ENCODE data around the gene GOSR1.
"Not testable (repeated sequence)": the region's sequence is repeated elsewhere in the genome, so short reads cannot be mapped to it uniquely, and the experiment has no call there.

GOSR1 gene

DNA sequence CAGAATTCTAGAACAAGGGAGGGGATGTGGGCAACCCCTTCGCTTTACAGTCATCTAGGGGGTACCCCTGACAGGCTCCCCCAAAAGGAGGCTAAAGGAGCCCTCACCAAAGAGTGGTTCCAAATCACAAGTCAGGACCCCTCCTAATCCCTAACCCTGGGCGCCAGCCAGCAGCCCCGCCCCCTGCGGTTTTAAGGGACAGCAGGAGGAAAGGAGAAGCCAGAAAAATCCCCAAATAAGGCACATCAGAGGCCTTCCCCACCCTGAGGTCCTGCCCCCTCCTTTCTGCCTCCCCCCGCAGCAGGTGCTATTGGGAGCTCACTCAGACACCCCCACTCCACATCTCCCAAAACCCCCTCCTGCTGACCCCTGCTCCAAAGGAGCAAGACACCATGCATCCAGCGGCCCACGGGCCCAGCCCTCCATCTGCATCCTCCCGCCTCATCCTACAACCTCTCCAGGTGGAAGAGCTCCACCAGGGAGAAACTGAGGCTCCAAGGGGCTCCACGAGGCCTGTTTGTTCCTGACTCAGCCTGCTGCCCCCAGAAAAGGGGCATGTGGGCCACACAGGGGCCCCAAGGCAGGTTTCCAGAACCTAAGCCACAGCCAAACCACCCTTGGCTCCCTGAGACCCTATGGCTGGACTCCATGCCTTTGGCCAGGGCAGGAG lies 93.5 kb downstream of the GOSR1 start:
- H3K4me3 ChIP-seq (replicated peaks in 1 of 2; ENCODE audit: low read depth in 2 of 2, low read length in 2 of 2), result no peak overlapping the region
- TF ChIP-seq, protein P1, sequence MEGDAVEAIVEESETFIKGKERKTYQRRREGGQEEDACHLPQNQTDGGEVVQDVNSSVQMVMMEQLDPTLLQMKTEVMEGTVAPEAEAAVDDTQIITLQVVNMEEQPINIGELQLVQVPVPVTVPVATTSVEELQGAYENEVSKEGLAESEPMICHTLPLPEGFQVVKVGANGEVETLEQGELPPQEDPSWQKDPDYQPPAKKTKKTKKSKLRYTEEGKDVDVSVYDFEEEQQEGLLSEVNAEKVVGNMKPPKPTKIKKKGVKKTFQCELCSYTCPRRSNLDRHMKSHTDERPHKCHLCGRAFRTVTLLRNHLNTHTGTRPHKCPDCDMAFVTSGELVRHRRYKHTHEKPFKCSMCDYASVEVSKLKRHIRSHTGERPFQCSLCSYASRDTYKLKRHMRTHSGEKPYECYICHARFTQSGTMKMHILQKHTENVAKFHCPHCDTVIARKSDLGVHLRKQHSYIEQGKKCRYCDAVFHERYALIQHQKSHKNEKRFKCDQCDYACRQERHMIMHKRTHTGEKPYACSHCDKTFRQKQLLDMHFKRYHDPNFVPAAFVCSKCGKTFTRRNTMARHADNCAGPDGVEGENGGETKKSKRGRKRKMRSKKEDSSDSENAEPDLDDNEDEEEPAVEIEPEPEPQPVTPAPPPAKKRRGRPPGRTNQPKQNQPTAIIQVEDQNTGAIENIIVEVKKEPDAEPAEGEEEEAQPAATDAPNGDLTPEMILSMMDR (IDR thresholded peaks at IDR 0.05; ENCODE audit: low read depth, low read length), result no peak
- DNase-seq (ENCODE audit: low read depth in 2 of 2), result no peak

DNA sequence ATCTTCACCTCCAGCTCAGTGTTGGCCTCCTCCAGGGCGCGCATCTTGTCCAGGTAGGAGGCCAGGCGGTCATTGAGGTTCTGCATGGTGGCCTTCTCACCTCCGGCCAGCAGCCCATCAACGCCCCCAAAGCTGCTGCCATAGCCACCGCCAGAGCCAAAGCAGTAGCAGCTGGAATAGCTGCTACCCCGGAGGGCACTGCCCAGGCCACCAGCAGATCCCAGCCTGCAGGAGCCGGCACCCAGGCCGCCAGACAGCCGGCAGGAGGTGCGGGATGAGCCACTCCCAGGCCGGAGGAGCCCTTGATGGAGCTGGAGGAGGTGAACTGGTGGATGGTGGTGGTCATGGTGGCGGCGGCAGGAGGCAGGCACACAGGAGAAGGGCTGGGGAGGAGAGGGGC lies 94.2 kb downstream of the GOSR1 start:
- not testable (repeated sequence) for DNase-seq (ENCODE audit: low read depth in 2 of 2); H3K4me3 ChIP-seq (replicated peaks in 1 of 2; ENCODE audit: low read depth in 2 of 2, low read length in 2 of 2)

DNA sequence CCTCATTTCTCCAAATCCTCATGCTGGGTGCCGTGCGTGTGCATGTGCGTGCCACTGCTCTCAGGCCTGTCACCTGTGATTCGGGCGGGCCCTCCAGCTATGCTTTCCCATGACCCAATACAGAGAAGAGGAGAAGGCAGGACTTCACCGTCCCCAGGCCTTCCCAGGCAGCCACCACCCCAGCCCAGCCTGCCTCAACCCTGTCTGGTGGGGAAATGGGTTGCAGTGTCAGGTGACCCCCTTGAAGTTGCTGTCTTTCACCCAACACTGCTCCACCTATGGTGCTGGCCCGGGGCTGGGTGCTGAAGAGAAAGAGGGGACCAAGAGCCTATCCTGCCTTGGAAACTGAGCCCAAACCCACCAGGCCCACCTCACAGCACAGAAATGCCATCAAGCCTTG lies 94.7 kb downstream of the GOSR1 start:
- H3K4me3 ChIP-seq (replicated peaks in 1 of 2; ENCODE audit: low read depth in 2 of 2, low read length in 2 of 2), result no peak overlapping the region
- TF ChIP-seq, protein P1 (IDR thresholded peaks at IDR 0.05; ENCODE audit: low read depth, low read length), result no peak
- DNase-seq (ENCODE audit: low read depth in 2 of 2), result no peak

DNA sequence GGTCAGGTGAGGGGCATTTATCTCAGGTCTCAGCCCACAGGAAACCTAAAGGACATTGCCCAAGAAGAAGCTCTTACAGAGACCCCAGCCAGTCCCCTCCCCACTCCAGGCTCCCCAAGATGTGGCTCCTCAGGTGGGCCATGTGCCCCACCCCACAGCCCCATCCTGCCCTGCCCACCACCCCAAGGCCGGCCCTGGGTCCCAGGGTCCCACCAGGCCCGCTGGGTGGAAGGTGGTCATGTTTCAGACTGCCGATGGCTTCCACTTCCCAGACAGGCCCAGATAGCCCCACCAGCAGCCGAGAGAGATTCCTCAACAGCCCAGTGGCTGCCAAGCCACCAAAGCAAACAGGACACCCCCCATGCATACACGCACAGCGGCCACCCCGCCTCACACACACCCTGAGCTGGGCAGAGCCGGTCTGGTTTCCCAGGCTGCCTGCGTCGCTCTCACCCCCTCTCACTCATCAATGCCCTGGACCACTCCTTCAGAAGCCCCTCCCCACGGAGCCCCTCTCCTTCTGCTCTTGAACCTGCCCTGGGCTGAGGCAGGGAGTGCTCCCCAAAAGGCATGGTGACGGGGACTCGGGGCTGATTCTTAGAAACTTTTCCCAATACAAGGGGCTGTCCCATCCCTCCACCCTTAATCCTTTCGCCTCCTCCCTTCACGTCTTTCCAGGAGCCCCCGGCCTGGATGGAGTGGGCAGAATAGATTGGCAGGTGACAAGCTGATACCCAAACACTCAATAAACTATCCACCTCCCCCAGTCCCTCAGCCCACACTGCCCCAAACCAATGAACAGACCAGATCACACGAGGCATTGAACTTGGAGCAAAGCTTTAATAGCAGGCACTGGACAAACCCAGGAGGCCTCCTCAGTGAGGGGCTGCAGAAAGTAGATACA lies 95.7 kb downstream of the GOSR1 start:
- not testable (repeated sequence) for H3K4me3 ChIP-seq (replicated peaks in 1 of 2; ENCODE audit: low read depth in 2 of 2, low read length in 2 of 2); DNase-seq (ENCODE audit: low read depth in 2 of 2)

DNA sequence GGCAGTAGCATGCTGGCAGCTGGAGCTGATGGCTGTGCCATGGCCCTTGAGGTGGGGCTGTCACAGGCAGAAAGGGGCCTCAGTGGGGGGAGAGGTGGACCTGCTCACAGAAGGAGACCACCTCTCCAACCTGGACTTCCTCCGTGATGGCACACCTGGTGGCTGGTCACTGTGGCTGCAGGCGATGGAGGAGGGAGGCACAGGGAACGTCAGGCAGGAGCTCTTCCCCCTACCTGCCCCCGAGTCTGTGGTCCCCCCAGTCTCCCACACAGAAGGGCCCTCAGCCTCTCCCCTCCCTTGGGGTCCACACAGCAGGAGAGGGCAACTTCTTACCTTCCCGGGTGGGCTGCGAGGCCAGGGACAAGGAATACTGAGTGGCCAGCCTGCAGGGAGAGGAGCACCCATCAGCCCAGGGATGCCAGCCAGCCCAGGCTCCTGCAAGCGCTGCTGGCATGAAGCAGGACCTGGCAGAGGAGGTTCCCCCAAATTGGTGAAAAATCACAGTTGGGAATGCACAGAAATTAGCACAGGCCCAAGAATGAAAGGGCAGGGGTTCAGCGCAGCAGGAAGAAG lies 96.5 kb downstream of the GOSR1 start:
- DNase-seq (ENCODE audit: low read depth in 2 of 2), result no peak
- TF ChIP-seq, protein P1 (IDR thresholded peaks at IDR 0.05; ENCODE audit: low read depth, low read length), result no peak
- no peak overlapping the region for H3K4me3 ChIP-seq (replicated peaks in 1 of 2; ENCODE audit: low read depth in 2 of 2, low read length in 2 of 2)

DNA sequence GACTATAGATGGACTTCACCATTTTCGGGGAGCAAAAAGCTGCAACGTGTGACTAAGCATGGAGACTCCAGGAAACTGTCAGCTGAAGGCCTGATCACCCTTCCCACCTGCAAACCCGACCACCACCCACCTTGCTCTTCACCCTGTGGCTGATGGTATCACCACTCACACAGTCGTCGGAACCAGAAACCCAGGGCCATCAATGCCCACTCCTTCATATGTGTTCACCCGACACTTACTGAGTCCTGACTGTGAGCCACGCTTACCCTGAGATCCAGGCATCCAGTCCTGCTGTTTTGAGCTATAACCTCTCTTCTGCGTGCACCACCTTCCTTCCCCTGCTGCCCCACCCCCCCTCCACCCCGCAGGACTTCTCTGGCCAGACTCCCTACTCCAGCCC lies 97.1 kb downstream of the GOSR1 start:
- not testable (repeated sequence) for H3K4me3 ChIP-seq (replicated peaks in 1 of 2; ENCODE audit: low read depth in 2 of 2, low read length in 2 of 2); DNase-seq (ENCODE audit: low read depth in 2 of 2)

DNA sequence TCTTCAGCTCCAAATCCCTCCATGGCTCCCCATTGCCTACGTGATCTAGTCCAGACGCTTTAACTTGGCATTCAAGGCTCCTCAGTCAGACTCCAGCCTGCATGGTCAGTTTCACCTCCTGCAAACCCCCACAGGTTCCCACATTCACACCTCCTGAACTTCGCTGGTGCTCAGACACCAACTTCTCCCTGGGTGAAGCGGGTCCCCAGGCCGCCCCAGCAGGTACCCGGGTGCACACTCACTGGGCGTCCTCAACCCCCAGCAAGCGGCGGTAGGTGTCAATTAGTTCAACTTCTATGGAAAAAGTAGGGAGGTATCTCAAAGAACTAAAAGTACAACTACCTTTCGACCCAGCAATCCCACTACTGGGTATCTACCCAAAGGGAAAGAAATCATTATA lies 97.6 kb downstream of the GOSR1 start:
- not testable (repeated sequence) for DNase-seq (ENCODE audit: low read depth in 2 of 2); H3K4me3 ChIP-seq (replicated peaks in 1 of 2; ENCODE audit: low read depth in 2 of 2, low read length in 2 of 2)

DNA sequence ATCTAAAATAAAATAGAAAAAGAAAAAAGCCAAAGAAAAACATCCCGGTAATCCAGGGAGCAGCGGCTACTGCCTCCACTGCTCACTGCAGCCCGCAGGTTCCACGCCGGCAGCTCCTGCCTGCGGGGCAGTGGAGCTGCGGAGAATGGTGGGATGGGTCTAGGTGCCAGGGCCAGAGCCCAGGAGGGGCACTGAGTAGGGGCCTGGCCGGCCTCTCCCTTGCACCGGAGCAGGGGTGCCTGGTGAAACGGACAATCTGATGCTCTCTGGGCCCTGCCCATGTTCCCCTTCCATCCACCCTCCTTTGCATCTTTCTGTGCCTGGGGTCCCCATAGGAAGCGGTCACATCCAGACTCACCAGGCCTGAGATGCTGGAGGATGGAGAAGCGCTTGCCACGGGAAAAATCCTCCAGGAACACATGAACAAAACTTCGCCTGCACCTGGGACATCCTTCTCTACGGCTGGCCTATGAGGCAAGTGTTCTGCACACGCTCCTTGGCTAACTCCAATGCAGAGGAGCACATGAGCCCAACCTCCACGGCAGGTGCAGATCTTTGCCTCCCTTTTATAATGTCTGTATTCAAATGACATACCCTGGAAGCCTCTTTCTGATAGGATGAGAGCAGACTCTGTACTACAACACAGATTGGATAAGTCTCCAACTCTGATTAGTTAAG lies 98.6 kb downstream of the GOSR1 start:
- not testable (repeated sequence) for DNase-seq (ENCODE audit: low read depth in 2 of 2); H3K4me3 ChIP-seq (replicated peaks in 1 of 2; ENCODE audit: low read depth in 2 of 2, low read length in 2 of 2)

DNA sequence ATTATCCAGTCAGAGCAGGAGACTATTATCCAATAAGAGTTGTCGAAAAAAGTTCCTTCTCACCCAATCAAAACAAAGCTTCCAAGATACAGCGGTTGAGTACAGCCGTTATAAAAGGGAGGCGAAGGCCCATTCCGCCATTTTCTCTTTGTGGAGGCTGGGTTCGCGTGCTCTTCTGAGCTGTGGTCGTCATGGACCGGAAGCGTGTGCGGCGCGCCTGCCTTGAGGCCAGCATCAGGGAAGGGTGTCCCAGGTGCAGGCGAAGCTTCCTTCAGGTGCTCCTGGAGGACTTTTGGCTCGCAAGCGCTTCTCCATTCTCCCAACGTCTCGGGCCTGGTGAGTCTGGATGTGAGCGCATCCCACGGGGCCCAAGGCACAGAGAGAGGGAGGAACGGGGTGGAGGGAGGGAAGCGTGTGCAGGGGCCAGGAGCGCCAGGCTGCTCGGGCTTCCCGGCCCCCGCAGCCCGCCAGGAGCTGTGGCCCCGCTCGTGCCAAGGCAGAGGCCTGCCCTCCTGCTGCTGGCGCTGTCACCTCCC lies 99.2 kb downstream of the GOSR1 start:
- TF ChIP-seq, protein P1 (IDR thresholded peaks at IDR 0.05; ENCODE audit: low read depth, low read length), result no peak
- no peak overlapping the region for H3K4me3 ChIP-seq (replicated peaks in 1 of 2; ENCODE audit: low read depth in 2 of 2, low read length in 2 of 2)
- no peak for DNase-seq (ENCODE audit: low read depth in 2 of 2)

All from cardiac fibroblast (primary cell).